HepG2 (cell line): ENCODE measurements around the gene HEMK1. TPM values are rescaled to one million over a fixed set of nuclear protein-coding genes. Genes with fewer than 3 reads are reported as not detected.

Source experiments
- ATAC-seq: fragments of 200-7000 bp; cut with Tn5 transposase; 3 replicates; pipeline ENCODE4 v1.9.1; 2020; ENCODE audit warnings: mild to moderate bottlenecking, moderate library complexity
- BruUV-seq: library from RNA; stranded (reverse); fragments of 400-500 nt; replicated peaks from 2 replicates; lab custom pipeline; 2021; lab: Mats Ljungman, UMichigan
- CTCF ChIA-PET: fragments of 300-600 bp; formaldehyde crosslinking; extraction: SDS; loops from one replicate; lab custom pipeline; 2021; ENCODE audit warnings: low total read pairs, inconsistent platforms, low intra/inter-chr PET ratio; lab: Yijun Ruan, JAX
- POLR2A ChIA-PET: fragments of 350-600 bp; sonication (Branson Sonifier 250); formaldehyde crosslinking; loops from one replicate; lab custom pipeline; 2020; ENCODE audit warnings: antibody characterized with exemption, inconsistent platforms; lab: Yijun Ruan, JAX
- DNase-seq: peaks from one replicate; pipeline ENCODE4 v3.0.0-alpha.2; 2015; ENCODE audit warnings: low spot score
- FAIRE-seq: peaks from 3 replicates; lab custom pipeline; 2011; peaks lifted over from hg19 to GRCh38; lab: Jason Lieb, UNC
- H2AFZ ChIP-seq: one replicate; pipeline ENCODE4 v1.6.1; 2011; ENCODE audit warnings: low read length, inconsistent platforms
- H3K27ac ChIP-seq: fragments of 300-600 bp; 3 replicates; pipeline ENCODE4 v1.8.0; 2011; ENCODE audit warnings: mixed run types, mild to moderate bottlenecking, mixed read lengths, low read length, inconsistent platforms; ENCODE audit not compliant: insufficient read depth; ENCODE audit errors: extremely low read length
- H3K27me3 ChIP-seq, 2 experiments: fragments of 200-600 bp in 1 of 2; 2 replicates in 1 of 2; 3 replicates in 1 of 2; pipeline versions ENCODE4 v1.6.0 to v1.8.0; 2011; ENCODE audit warnings: low read length in 2 of 2, mild to moderate bottlenecking in 2 of 2, moderate library complexity in 2 of 2, inconsistent platforms in 1 of 2; ENCODE audit not compliant: insufficient read depth in 2 of 2, control insufficient read depth in 1 of 2
- H3K36me3 ChIP-seq, 2 experiments: fragments of 200-600 bp in 1 of 2; replicated peaks in 1 of 2; 2 replicates in 1 of 2; 3 replicates in 1 of 2; pipeline versions ENCODE4 v1.5.1 to v1.8.0; 2011; ENCODE audit warnings: low read length in 2 of 2, inconsistent platforms in 1 of 2; ENCODE audit not compliant: insufficient read depth in 2 of 2, control insufficient read depth in 1 of 2
- H3K4me1 ChIP-seq: 2 replicates; pipeline ENCODE4 v1.5.1; 2012; ENCODE audit warnings: low read length, inconsistent platforms; ENCODE audit not compliant: insufficient read depth
- H3K4me2 ChIP-seq: 2 replicates; pipeline ENCODE4 v1.6.0; 2011; ENCODE audit warnings: low read depth, low read length, inconsistent platforms
- H3K4me3 ChIP-seq, 3 experiments: fragments of 200-600 bp in 1 of 3; sonication (generic), shearing (Covaris generic) in 1 of 3; replicated peaks in 1 of 3; 2 replicates each; pipeline ENCODE4 v1.5.1; 2011 to 2016; ENCODE audit warnings: low read length in 3 of 3, inconsistent platforms in 2 of 3, low read depth in 2 of 3, mild to moderate bottlenecking in 2 of 3, control low read depth in 1 of 3, mixed read lengths in 1 of 3; ENCODE audit not compliant: insufficient read depth in 1 of 3
- H3K79me2 ChIP-seq: one replicate; pipeline ENCODE4 v1.6.1; 2011; ENCODE audit warnings: low read length, inconsistent platforms; ENCODE audit not compliant: insufficient read depth
- H3K9ac ChIP-seq: 2 replicates; pipeline ENCODE4 v1.6.0; 2011; ENCODE audit warnings: mild to moderate bottlenecking, low read depth, low read length, inconsistent platforms; ENCODE audit not compliant: insufficient read depth
- H3K9me3 ChIP-seq: 2 replicates; pipeline ENCODE4 v1.5.1; 2012; ENCODE audit warnings: mild to moderate bottlenecking, low read length
- H4K20me1 ChIP-seq: 2 replicates; pipeline ENCODE4 v1.6.0; 2011; ENCODE audit warnings: inconsistent platforms, mild to moderate bottlenecking, low read length, moderate library complexity; ENCODE audit not compliant: insufficient read depth
- ASH2L ChIP-seq: fragments of 300-600, 200-600 bp; sonication (generic); IDR thresholded peaks from 2 replicates; pipeline ENCODE4 v1.7.0; 2017; ENCODE audit warnings: low read depth, mild to moderate bottlenecking, moderate library complexity, mixed read lengths, low read length; ENCODE audit not compliant: insufficient read length
- ELF3 ChIP-seq: IDR thresholded peaks from 2 replicates; pipeline ENCODE4 v1.6.1; 2016; ENCODE audit warnings: missing genetic modification reagents, missing compliant biosample characterization
- NONO ChIP-seq, 2 experiments: fragments of 450-650 bp in 1 of 2; sonication (generic) in 1 of 2; formaldehyde crosslinking in 1 of 2; IDR thresholded peaks in 1 of 2; conservative IDR thresholded peaks in 1 of 2; 2 replicates each; pipeline versions ENCODE4 v1.6.1 to v1.8.0; 2017 to 2022; ENCODE audit warnings: mild to moderate bottlenecking in 1 of 2, missing genetic modification reagents in 1 of 2, moderate library complexity in 1 of 2
- NR2F1 ChIP-seq, 2 experiments: fragments of 450-650 bp in 1 of 2; formaldehyde crosslinking in 1 of 2; IDR thresholded peaks; 2 replicates each; pipeline versions ENCODE4 v1.5.0 to v1.6.1; 2016 to 2020; ENCODE audit warnings: mild to moderate bottlenecking in 1 of 2, missing compliant biosample characterization in 1 of 2, missing genetic modification reagents in 1 of 2, moderate library complexity in 1 of 2
- POLR2A ChIP-seq, 2 experiments: IDR thresholded peaks; 2 replicates each; pipeline ENCODE4 v1.6.1; 2011; ENCODE audit warnings: low read depth in 2 of 2, low read length in 2 of 2, mild to moderate bottlenecking in 1 of 2, moderate library complexity in 1 of 2; ENCODE audit not compliant: insufficient read depth in 1 of 2
- ZKSCAN8 ChIP-seq: IDR thresholded peaks from 2 replicates; pipeline ENCODE4 v1.6.1; 2016; ENCODE audit warnings: borderline replicate concordance, missing genetic modification reagents, missing compliant biosample characterization
- ZNF138 ChIP-seq: sonication (generic); formaldehyde crosslinking; IDR thresholded peaks from 2 replicates; pipeline ENCODE4 v1.5.0; 2020; ENCODE audit warnings: mild to moderate bottlenecking, low read depth, missing genetic modification reagents
- ZNF431 ChIP-seq: sonication (generic); formaldehyde crosslinking; IDR thresholded peaks from 2 replicates; pipeline ENCODE4 v1.9.0; 2022; ENCODE audit warnings: missing genetic modification reagents, low read depth, mild to moderate bottlenecking, borderline replicate concordance
- ZNF564 ChIP-seq: sonication (generic); formaldehyde crosslinking; IDR thresholded peaks from 2 replicates; pipeline ENCODE4 v1.8.1; 2023; ENCODE audit warnings: mild to moderate bottlenecking, missing genetic modification reagents
- ZNF574 ChIP-seq: sonication (generic); formaldehyde crosslinking; IDR thresholded peaks from 2 replicates; pipeline ENCODE4 v1.4.0; 2020; ENCODE audit warnings: missing genetic modification reagents
- WGBS: methylation state at CpG from one replicate; pipeline ENCODE4 v1.1.6; 2017; ENCODE audit warnings: low lambda C conversion rate; 5-methylcytosine and 5-hydroxymethylcytosine counted together
- in situ Hi-C: cut with HindIII; loops from 2 replicates; pipeline ENCODE4 v1.10.0; 2017; ENCODE audit warnings: low pct_unique_long_range_greater_than_20kb; ENCODE audit not compliant: extremely low pct_ligation_motif_present
- intact Hi-C: fragments of 100-400 bp; cut with micrococcal nuclease; formaldehyde crosslinking; loops from one replicate; pipeline ENCODE4 v1.10.0; 2022; ENCODE audit not compliant: unreplicated experiment
- polyA plus RNA-seq, 8 experiments: library from polyadenylated mRNA; depleted of rRNA in 3 of 8; stranded (reverse) in 7 of 8; unstranded in 1 of 8; fragments of >200 nt; fragmentation: Illumina TruSeq in 4 of 8; extraction: Trizol in 4 of 8; gene quantifications; 2 replicates each; pipeline versions ENCODE4 v1.2.1 to v1.2.3, GENCODE V29; 2011 to 2016; ENCODE audit warnings: low read depth in 4 of 8, missing spikeins in 1 of 8, mixed read lengths in 1 of 8; ENCODE audit not compliant: insufficient read depth in 1 of 8
- total RNA-seq, 5 experiments: library from RNA; depleted of rRNA; stranded (reverse); fragments of >200 nt; fragmentation: Illumina TruSeq; extraction: Trizol; gene quantifications; 2 replicates each; pipeline ENCODE4 v1.2.3, GENCODE V29; 2016; ENCODE audit warnings: low read depth in 1 of 5
- TF ChIP-seq, protein P1 (sequence below): sonication (generic); formaldehyde crosslinking; IDR thresholded peaks from 2 replicates; pipeline ENCODE4 v1.9.0; 2022; ENCODE audit warnings: missing genetic modification reagents, mild to moderate bottlenecking, borderline replicate concordance
- TF ChIP-seq, protein P2 (sequence below): sonication (generic); formaldehyde crosslinking; IDR thresholded peaks from 2 replicates; pipeline ENCODE4 v1.9.0; 2021; ENCODE audit warnings: mild to moderate bottlenecking, missing genetic modification reagents

Gene HEMK1
- total and polyA plus RNA-seq, 2 of the 13 experiments (the other 11 are each of a cell fraction or from before 2014, with no cell fraction given), result 9.8 to 12.6 TPM

GRCh38 chr3:50591196-50591741 lies 21.9 kb downstream of the HEMK1 start:
- Histone ChIP-seq H3K9ac (no peak overlapping the region), H3K36me3 (no peaks in the 10 kb centered on the region), H3K4me3 (no peak overlapping the region), H3K79me2 (no peaks in the 10 kb centered on the region), H3K27me3 (no peaks in the 10 kb centered on the region; a peak in 1 of 5 replicates), H3K4me2 (no peak overlapping the region), H3K4me1 (peaks cover 90% of the 10 kb centered on the region), H2AFZ (no peak overlapping the region), H3K9me3 (no peaks in the 10 kb centered on the region), H4K20me1 (no peaks in the 10 kb centered on the region), H3K27ac (peak overlapping the region; percentile 60)
- intact Hi-C loops, result no loop called here
- WGBS, result 20% methylated on average over 1 of the region's 9 CpGs
- DNase-seq (no peak), ATAC-seq (no peak), FAIRE-seq (no peak)
- ChIA-PET POLR2A (interaction anchor here (1.3 to 5.7 kb wide), 5 partner anchors 10 to 288 kb away, joined by 3 to 176 read pairs (median 14); partner anchors contain the start of genes CISH, HEMK1 and HYAL1), CTCF (interaction anchor here (0.6 to 1.0 kb wide), 2 partner anchors 23 to 42 kb away, joined by 3 read pairs; no protein-coding TSS in a partner anchor)
- in situ Hi-C loops, result no loop called here
- no TSS peak for BruUV-seq
- no peak for TF ChIP-seq ZNF574 (CRISPR knock-in tag)
- peak; percentile 3; the same call in 1 of the 2 replicates for TF ChIP-seq ELF3
- no peak for TF ChIP-seq NR2F1 (CRISPR knock-in tag; IDR thresholded peaks at IDR 0.05)
- TF ChIP-seq, protein P1, sequence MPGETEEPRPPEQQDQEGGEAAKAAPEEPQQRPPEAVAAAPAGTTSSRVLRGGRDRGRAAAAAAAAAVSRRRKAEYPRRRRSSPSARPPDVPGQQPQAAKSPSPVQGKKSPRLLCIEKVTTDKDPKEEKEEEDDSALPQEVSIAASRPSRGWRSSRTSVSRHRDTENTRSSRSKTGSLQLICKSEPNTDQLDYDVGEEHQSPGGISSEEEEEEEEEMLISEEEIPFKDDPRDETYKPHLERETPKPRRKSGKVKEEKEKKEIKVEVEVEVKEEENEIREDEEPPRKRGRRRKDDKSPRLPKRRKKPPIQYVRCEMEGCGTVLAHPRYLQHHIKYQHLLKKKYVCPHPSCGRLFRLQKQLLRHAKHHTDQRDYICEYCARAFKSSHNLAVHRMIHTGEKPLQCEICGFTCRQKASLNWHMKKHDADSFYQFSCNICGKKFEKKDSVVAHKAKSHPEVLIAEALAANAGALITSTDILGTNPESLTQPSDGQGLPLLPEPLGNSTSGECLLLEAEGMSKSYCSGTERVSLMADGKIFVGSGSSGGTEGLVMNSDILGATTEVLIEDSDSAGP (CRISPR knock-in tag), result 0 out of 2 replicates have a peak, but pooled peaks have one; percentile 19
- TF ChIP-seq NONO (IDR thresholded peaks at IDR 0.05), result no peak
- TF ChIP-seq NONO (CRISPR knock-in tag; conservative IDR thresholded peaks at IDR 0.05), result peak; percentile 45; the same call in 1 of the 2 replicates
- no peak for TF ChIP-seq ZNF564 (CRISPR knock-in tag)
- TF ChIP-seq ASH2L, result no peak
- TF ChIP-seq ZNF431, result no peak
- 0 out of 2 replicates have a peak, but pooled peaks have one; percentile 48 for TF ChIP-seq ZNF138 (CRISPR knock-in tag)
- TF ChIP-seq POLR2A (IDR thresholded peaks at IDR 0.05; ENCODE audit: insufficient read depth in 1 of 2, low read depth in 2 of 2, low read length in 2 of 2), result peak in 1 of 2 experiments; percentile 9; a peak in 1 of 4 replicates
- TF ChIP-seq ZKSCAN8 (CRISPR knock-in tag), result peak; percentile 15
- TF ChIP-seq, protein P2, sequence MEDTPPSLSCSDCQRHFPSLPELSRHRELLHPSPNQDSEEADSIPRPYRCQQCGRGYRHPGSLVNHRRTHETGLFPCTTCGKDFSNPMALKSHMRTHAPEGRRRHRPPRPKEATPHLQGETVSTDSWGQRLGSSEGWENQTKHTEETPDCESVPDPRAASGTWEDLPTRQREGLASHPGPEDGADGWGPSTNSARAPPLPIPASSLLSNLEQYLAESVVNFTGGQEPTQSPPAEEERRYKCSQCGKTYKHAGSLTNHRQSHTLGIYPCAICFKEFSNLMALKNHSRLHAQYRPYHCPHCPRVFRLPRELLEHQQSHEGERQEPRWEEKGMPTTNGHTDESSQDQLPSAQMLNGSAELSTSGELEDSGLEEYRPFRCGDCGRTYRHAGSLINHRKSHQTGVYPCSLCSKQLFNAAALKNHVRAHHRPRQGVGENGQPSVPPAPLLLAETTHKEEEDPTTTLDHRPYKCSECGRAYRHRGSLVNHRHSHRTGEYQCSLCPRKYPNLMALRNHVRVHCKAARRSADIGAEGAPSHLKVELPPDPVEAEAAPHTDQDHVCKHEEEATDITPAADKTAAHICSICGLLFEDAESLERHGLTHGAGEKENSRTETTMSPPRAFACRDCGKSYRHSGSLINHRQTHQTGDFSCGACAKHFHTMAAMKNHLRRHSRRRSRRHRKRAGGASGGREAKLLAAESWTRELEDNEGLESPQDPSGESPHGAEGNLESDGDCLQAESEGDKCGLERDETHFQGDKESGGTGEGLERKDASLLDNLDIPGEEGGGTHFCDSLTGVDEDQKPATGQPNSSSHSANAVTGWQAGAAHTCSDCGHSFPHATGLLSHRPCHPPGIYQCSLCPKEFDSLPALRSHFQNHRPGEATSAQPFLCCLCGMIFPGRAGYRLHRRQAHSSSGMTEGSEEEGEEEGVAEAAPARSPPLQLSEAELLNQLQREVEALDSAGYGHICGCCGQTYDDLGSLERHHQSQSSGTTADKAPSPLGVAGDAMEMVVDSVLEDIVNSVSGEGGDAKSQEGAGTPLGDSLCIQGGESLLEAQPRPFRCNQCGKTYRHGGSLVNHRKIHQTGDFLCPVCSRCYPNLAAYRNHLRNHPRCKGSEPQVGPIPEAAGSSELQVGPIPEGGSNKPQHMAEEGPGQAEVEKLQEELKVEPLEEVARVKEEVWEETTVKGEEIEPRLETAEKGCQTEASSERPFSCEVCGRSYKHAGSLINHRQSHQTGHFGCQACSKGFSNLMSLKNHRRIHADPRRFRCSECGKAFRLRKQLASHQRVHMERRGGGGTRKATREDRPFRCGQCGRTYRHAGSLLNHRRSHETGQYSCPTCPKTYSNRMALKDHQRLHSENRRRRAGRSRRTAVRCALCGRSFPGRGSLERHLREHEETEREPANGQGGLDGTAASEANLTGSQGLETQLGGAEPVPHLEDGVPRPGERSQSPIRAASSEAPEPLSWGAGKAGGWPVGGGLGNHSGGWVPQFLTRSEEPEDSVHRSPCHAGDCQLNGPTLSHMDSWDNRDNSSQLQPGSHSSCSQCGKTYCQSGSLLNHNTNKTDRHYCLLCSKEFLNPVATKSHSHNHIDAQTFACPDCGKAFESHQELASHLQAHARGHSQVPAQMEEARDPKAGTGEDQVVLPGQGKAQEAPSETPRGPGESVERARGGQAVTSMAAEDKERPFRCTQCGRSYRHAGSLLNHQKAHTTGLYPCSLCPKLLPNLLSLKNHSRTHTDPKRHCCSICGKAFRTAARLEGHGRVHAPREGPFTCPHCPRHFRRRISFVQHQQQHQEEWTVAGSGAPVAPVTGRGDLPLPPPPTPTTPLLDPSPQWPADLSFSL (CRISPR knock-in tag), result peak; percentile 72
